Urinary bladder (tissue), 4 donors: Measurements from ENCODE around the gene VAMP4. TPM values are rescaled to one million over a fixed set of nuclear protein-coding genes. Genes with fewer than 3 reads are reported as not detected.
A peak's percentile ranks its signal among the peaks of the same experiment; 100 is the strongest.
"Not testable (repeated sequence)": the region's sequence is repeated elsewhere in the genome, so short reads cannot be mapped to it uniquely, and the experiment has no call there.

Experiments used
- DNase-seq: peaks from one replicate; pipeline ENCODE4 v3.0.0-alpha.2; 2015; ENCODE audit errors: extremely low spot score
- H3K27ac ChIP-seq: one replicate; pipeline ENCODE4 v1.5.1; 2013; ENCODE audit warnings: low read depth, mild to moderate bottlenecking, moderate library complexity
- H3K36me3 ChIP-seq: one replicate; pipeline ENCODE4 v1.6.1; 2013; ENCODE audit warnings: mild to moderate bottlenecking, moderate library complexity; ENCODE audit not compliant: insufficient read depth
- H3K4me1 ChIP-seq: one replicate; pipeline ENCODE4 v1.6.1; 2013; ENCODE audit warnings: mild to moderate bottlenecking, moderate library complexity; ENCODE audit not compliant: insufficient read depth
- H3K4me3 ChIP-seq: one replicate; pipeline ENCODE4 v1.5.1; 2013; ENCODE audit warnings: low read depth, low read length
- WGBS: extraction: QIAGEN DNeasy Blood & Tissue Kit; methylation state at CpG from one replicate; pipeline ENCODE4 v1.1.7; 2013; 5-methylcytosine and 5-hydroxymethylcytosine counted together
- polyA plus RNA-seq: library from polyadenylated mRNA; stranded (reverse); fragments of 200-250 nt; gene quantifications from one replicate; pipeline ENCODE4 v1.2.3, GENCODE V29; 2013
- small RNA-seq: library from RNA; depleted of rRNA; stranded (forward); fragments of <200 nt; gene quantifications from one replicate; pipeline ENCODE3, GENCODE V24; 2014
- total RNA-seq: library from RNA; depleted of rRNA; stranded (reverse); fragments of >200 nt; gene quantifications from one replicate; pipeline ENCODE4 v1.2.3, GENCODE V29; 2014
- donor health status: healthy with polysubstance abuse.
- donor health status: healthy.

The VAMP4 gene
- total and polyA plus RNA-seq, 2 donors: 8.1 to 20.9 TPM

DNA sequence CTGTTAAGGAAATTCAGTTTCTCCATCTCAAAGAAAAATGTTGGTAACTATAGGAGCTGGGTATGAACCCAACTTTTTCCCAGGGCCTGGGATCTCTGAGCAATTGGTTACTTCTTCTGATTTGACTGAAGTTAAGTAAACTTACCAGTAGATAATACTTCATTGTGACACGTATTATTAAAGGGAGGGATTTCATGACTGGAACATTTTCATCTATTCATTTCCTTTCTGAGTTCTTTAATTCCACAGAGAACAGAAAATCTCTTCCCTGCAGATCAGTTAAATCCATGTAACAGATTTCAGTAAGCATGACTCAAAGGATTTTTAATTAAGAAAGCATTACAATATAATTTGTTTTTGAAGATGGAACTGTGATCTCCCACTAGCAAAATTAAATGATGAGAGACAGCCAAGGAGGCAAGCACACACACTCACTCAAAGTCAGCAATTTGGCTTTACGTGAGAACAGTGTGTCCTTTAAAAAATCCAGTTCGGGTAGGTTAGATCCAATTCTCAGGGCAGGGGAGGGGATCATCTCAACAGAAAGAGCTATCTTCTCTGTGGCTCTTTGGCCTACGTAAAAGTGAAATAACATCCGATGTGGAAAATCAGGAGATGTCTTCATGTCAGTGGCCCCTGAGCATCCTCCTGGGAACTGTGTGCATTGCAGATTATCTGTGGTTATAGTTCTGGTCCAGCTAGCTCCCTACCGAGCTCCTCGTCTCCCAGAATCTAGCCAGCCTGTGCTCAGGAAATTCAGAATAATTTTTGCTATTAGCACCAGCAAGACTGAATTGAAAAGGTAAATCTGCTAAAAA lies 78.6 kb downstream of the VAMP4 start:
- Histone ChIP-seq H3K4me3 (no peak overlapping the region), H3K27ac (no peak overlapping the region), H3K4me1 (no peaks in the 10 kb centered on the region), H3K36me3 (no peaks in the 10 kb centered on the region)
- DNase-seq: no peak
- WGBS: 60% methylated on average over 7 of the region's 7 CpGs

DNA sequence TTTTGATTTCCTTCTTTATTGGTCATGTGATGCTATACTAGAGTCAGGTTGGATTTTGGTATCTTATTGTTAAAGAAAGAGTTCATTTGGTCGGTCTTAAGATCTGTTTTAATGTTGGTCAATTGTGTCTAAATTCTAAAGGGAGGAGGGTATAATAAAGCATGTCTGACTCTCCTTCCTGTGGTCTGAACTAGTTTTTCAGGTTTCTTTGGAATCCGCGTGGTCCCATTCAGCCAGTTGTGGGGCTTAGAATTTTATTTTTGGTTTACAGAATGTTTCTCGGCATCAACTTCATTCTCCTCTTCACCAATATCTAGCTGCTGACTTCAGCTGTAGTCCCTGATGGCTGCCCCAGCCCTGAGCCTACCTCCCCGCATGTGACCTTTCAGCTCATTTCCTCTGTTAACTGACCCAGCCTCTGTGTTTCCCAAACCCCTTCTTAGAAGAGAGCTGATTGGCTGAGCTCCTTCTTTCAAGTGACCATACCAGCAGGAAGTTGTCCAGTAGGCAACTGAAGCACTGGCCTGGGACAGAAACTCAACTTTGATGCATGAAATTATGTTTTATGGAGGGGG lies 80.7 kb downstream of the VAMP4 start:
- Histone ChIP-seq H3K36me3 (no peaks in the 10 kb centered on the region), H3K4me1 (no peaks in the 10 kb centered on the region), H3K4me3 (no peak overlapping the region), H3K27ac (no peak overlapping the region)
- no peak for DNase-seq
- 88% methylated on average over 5 of the region's 5 CpGs for WGBS

DNA sequence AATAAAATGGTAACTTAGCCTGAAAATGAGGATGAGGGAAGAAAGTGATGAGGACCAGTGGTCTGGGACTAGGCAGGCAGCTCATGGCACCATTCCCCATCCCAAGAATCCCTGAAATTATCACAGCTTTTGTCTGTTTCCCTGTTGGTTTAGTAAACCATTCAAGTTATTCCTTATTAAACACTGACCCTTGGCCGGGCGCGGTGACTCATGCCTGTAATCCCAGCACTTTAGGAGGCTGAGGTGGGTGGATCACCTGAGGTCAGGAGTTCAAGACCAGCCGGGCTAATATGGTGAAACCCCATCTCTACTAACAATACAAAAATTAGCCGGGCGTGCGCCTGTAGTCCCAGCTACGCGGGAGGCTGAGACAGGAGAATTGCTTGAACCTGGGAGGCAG lies 85.7 kb downstream of the VAMP4 start:
- H3K4me3 ChIP-seq, H3K4me1 ChIP-seq, H3K27ac ChIP-seq, DNase-seq, H3K36me3 ChIP-seq: not testable (repeated sequence)
- WGBS: 95% methylated on average over 9 of the region's 9 CpGs

DNA sequence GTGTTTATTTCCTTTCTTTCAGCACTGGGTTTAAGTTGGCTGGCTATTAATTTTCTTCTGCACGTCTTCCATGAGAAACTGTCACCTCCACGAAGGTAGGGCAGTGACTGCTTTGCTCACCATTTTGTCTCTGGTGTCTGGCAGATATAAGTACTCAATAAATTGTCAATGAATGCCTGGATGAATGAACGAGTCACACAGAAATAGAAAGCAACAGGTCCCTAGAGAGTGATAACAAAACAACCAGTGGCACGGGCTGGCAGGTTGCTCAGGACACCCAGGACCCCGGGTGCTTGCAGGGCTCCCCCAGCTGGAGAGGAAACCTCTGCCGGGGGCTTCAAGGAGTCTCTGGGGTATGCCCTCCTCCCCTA lies 86.1 kb downstream of the VAMP4 start:
- H3K27ac ChIP-seq: peak overlapping the region; percentile 55
- no peak for DNase-seq
- WGBS: 59% methylated on average over 6 of the region's 6 CpGs
- H3K4me1 ChIP-seq: no peaks in the 10 kb centered on the region
- no peaks in the 10 kb centered on the region for H3K36me3 ChIP-seq
- H3K4me3 ChIP-seq: no peak overlapping the region

DNA sequence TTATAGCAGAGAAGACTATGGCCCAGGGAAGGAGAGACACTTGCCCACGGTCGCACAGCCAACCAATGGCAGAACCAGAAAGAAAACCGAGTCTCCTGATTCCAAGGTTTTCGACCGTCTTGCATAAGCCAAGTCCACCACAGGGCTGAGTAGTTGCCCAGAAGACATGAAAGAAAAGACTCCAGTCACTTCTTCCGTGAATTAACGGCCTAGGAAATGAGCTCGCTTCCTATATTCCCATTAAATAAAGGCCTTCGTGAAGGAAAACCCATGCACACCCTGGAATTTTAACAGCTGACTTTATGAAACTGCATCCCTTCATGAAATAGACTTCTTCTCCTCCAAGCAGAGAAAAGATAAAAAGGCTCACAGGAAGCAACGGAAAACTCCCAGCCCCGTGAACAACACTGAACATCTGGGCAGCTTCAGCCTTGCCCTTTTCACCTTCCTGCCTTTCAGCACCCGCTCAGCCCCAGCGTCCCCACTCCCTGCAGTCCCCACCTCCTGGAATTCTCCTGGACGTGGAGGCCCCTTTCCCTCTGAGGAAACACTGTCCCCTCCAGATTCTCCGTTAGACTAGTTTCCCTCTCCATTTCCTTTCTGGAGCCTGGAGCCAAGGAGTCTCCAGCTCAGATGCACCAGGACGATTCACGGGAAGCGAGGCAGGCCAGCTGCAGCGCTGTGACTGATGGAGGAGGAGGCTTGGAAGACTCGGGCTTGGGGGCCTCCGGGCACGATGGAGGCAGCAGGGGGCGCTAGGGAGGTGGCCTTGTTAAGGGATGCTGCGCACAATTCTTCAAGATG lies 86.7 kb downstream of the VAMP4 start:
- no peaks in the 10 kb centered on the region for H3K4me1 ChIP-seq
- peak; percentile 43 for DNase-seq
- 15% methylated on average over 24 of the region's 24 CpGs for WGBS

DNA sequence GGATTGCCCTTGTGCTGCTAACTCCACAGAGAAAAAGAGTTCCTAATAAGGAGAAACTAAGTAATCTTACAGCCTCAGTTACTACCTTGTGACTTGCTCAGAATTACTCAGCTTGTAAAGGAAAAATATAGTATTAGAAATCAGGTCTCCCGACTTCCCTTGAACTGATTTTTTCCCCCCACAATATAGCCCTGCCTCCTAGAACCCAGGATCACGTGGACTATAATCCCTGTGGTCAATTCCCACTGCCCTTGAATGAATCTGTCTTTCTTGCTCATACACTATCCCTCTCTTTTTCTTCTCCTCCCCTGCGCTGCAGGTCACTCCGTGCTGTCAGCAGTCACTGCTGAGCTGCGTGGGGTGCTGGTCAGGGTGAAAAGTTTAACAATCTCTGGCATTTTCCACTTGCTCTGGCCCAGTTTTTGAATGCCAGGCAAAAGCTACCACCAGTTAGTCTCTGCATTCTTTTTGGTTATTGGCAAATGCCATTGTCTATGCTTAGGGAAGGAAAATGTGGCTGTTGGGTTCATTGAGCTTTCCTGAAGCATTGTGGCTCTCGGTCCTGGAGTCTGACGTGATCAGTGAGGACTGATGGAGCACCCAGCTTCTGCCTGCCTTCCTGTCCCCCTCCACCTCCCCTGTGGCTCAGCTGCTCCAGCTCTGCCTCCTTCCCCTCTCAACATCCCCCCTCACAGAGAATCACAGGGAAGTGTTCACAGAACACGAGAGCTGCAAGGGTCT lies 87.5 kb downstream of the VAMP4 start:
- H3K4me1 ChIP-seq: no peaks in the 10 kb centered on the region
- no peaks in the 10 kb centered on the region for H3K36me3 ChIP-seq
- H3K27ac ChIP-seq: peak overlapping the region; percentile 90
- no peak overlapping the region for H3K4me3 ChIP-seq
- 17% methylated on average over 8 of the region's 8 CpGs for WGBS
- DNase-seq: no peak

More for the DNA sequence above, 86.7 kb downstream of the VAMP4 start:
- H3K27ac ChIP-seq: peak overlapping the region; percentile 90
- no peak overlapping the region for H3K4me3 ChIP-seq
- no peaks in the 10 kb centered on the region for H3K36me3 ChIP-seq

DNA sequence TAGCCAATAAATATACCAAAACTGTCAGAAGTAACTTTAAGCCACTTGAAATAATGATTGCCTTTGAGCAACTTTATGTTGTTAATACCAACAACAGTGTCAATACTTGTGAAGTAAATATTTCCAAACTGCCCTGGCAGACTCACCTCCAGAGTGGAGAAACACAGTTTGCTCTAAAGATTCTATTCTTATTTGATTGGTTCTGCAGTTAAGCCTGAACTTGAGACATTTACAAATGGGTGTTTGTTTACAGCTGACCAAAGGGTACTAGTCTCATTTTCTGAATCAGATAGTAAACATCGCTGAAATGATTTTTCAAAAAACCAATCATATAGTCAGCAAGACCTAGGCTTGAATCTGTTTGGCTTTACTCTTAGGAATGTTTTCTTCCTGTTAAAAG lies 88.1 kb downstream of the VAMP4 start:
- no peak overlapping the region for H3K4me3 ChIP-seq
- H3K27ac ChIP-seq: peak overlapping the region; percentile 90
- H3K36me3 ChIP-seq: no peaks in the 10 kb centered on the region
- 22% methylated on average over 1 of the region's 1 CpG for WGBS
- no peaks in the 10 kb centered on the region for H3K4me1 ChIP-seq
- no peak for DNase-seq

DNA sequence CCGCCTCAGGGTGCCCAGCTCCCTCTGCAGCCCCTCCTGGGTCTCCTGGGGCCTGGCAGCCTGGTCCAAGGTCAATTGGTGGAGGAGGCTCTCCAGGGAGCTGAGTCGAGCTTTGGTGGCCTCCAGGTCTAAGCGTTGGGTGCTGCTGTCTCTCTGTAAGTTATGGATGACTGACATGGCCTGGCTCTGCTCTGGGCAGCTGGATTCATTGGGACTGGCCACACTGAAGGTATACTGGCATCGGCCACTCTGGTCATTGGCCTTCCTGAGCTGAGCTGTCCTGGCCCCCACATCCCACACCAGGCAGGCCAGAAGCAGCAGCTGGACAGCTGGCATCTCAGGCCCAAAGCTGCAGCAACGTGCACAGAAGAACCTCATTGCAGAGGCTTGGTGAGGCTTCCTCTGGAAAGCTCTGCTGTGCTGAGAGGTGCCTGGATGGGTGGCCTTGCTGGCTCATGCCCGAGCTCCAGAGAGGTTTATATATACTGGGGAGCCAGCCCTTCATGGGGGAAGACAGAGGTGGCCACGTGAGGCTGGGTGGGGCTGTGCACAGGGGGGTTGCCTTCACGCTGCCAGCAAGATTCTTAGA lies 89.5 kb downstream of the VAMP4 start, which contains the start of gene MYOC:
Gene MYOC (minus strand): TSS at position 455 of the 589 bp plus-strand sequence. CDS start 77 bp downstream, at position 378.
- no peak for DNase-seq
- Histone ChIP-seq H3K27ac (no peak within 1 kb of the TSS), H3K4me3 (no peak within 1 kb of the TSS), H3K4me1 (no peaks in the 10 kb centered on the region), H3K36me3 (no peaks in the 10 kb centered on the region)
- WGBS: 57% methylated on average over 8 of the region's 8 CpGs

Small RNA genes within 50 kb of the gene (small RNA-seq; reads per million reads assigned to genes)
- gene RF00601: not detected

Other genes with a start within 250 kb of the VAMP4 start
- gene MYOCOS, start 119.8 kb downstream of the VAMP4 start, total RNA-seq: not detected
- gene MYOCOS, start 119.8 kb downstream of the VAMP4 start, polyA plus RNA-seq: not detected
- gene MYOC, start 89.4 kb downstream of the VAMP4 start, total RNA-seq: 1.4 TPM
- 32.2 TPM for gene MYOC, start 89.4 kb downstream of the VAMP4 start, polyA plus RNA-seq
- gene METTL13, start 39.6 kb upstream of the VAMP4 start, total RNA-seq: 14.9 TPM
- 22.1 TPM for gene METTL13, start 39.6 kb upstream of the VAMP4 start, polyA plus RNA-seq
- gene DNM3, start 99.4 kb upstream of the VAMP4 start, total RNA-seq: 11.7 TPM
- gene DNM3, start 99.4 kb upstream of the VAMP4 start, polyA plus RNA-seq: 3.2 TPM